ENCODE data around the gene CACNG7. TPM values are rescaled to one million over a fixed set of nuclear protein-coding genes. Genes with fewer than 3 reads are reported as not detected.

CACNG7 gene
- total and polyA plus RNA-seq, 4 donors, result not detected

GRCh38 chr19:53993448-53993847 is 84.4 kb downstream of the CACNG7 start:
- H3K9ac ChIP-seq (ENCODE audit: low read depth in 1 of 2, low read length in 2 of 2), result no peak overlapping the region
- 50% methylated on average over 3 of the region's 3 CpGs for WGBS
- H3K9me3 ChIP-seq (ENCODE audit: control insufficient read depth in 4 of 4, low read length in 3 of 4), result no peaks in the 10 kb centered on the region
- no peak overlapping the region for H3K4me3 ChIP-seq (ENCODE audit: low read depth in 1 of 3, low read length in 3 of 3)
- H3K27me3 ChIP-seq (ENCODE audit: control insufficient read depth in 4 of 4, insufficient read depth in 4 of 4, low read length in 3 of 4), result peaks cover 0 to 11% (median 4%) of the 10 kb centered on the region in 4 donors
- TF ChIP-seq YY1 (IDR thresholded peaks at IDR 0.05) (no peak), NR2F2 (IDR thresholded peaks at IDR 0.05) (no peak), RAD21 (IDR thresholded peaks at IDR 0.05) (no peak), FOXA2 (IDR thresholded peaks at IDR 0.05) (no peak), HNF4G (IDR thresholded peaks at IDR 0.05) (no peak), SP1 (IDR thresholded peaks at IDR 0.05) (no peak), GABPA (IDR thresholded peaks at IDR 0.05 in 1 of 2, conservative IDR thresholded peaks at IDR 0.05 in 1 of 2) (no peak), CTCF (IDR thresholded peaks at IDR 0.05; ENCODE audit: low read depth, low read length, missing input control) (no peak), TAF1 (conservative IDR thresholded peaks at IDR 0.05) (no peak), JUND (IDR thresholded peaks at IDR 0.05) (no peak)
- TF ChIP-seq, protein P1, sequence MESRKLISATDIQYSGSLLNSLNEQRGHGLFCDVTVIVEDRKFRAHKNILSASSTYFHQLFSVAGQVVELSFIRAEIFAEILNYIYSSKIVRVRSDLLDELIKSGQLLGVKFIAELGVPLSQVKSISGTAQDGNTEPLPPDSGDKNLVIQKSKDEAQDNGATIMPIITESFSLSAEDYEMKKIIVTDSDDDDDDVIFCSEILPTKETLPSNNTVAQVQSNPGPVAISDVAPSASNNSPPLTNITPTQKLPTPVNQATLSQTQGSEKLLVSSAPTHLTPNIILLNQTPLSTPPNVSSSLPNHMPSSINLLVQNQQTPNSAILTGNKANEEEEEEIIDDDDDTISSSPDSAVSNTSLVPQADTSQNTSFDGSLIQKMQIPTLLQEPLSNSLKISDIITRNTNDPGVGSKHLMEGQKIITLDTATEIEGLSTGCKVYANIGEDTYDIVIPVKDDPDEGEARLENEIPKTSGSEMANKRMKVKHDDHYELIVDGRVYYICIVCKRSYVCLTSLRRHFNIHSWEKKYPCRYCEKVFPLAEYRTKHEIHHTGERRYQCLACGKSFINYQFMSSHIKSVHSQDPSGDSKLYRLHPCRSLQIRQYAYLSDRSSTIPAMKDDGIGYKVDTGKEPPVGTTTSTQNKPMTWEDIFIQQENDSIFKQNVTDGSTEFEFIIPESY (IDR thresholded peaks at IDR 0.05), result no peak
- H3K27ac ChIP-seq (ENCODE audit: low read depth in 1 of 2, low read length in 2 of 2), result no peak overlapping the region
- H3K36me3 ChIP-seq (ENCODE audit: control insufficient read depth in 4 of 4, insufficient read depth in 3 of 4, low read depth in 1 of 4, low read length in 3 of 4), result no peaks in the 10 kb centered on the region
- no peak for DNase-seq (ENCODE audit: low spot score)
- no peaks in the 10 kb centered on the region for H3K4me1 ChIP-seq (ENCODE audit: control insufficient read depth in 4 of 4, insufficient read depth in 4 of 4, low read length in 3 of 4)

Other genes with a start within 250 kb of the CACNG7 start
- gene NLRP12, start 85.0 kb upstream of the CACNG7 start, total RNA-seq, result 1 to 10 TPM in 1 of 2 donors, under 1 TPM in 1; 0.98 to 1.8 TPM
- under 1 TPM; 0.10 to 0.18 TPM for gene NLRP12, start 85.0 kb upstream of the CACNG7 start, polyA plus RNA-seq
- 1 to 10 TPM; 2.6 to 4.4 TPM for gene MYADM, start 41.4 kb upstream of the CACNG7 start, total RNA-seq
- 10 to 100 TPM in 1 of 2 donors, 1 to 10 TPM in 1; 8.8 to 28.0 TPM for gene MYADM, start 41.4 kb upstream of the CACNG7 start, polyA plus RNA-seq
- gene PRKCG, start 27.1 kb upstream of the CACNG7 start, total RNA-seq, result under 1 TPM in 1 of 2 donors, not detected in 1; 0.09 TPM
- gene PRKCG, start 27.1 kb upstream of the CACNG7 start, polyA plus RNA-seq, result not detected
- not detected for gene CACNG8, start 53.7 kb downstream of the CACNG7 start, total RNA-seq
- gene CACNG8, start 53.7 kb downstream of the CACNG7 start, polyA plus RNA-seq, result under 1 TPM in 1 of 2 donors, not detected in 1; under 0.01 TPM
- not detected for gene CACNG6, start 82.4 kb downstream of the CACNG7 start, total RNA-seq
- gene CACNG6, start 82.4 kb downstream of the CACNG7 start, polyA plus RNA-seq, result not detected
- 1 to 10 TPM in 1 of 2 donors, not detected in 1; 1.3 TPM for gene VSTM1, start 154.6 kb downstream of the CACNG7 start, total RNA-seq
- under 1 TPM in 1 of 2 donors, not detected in 1; 0.07 TPM for gene VSTM1, start 154.6 kb downstream of the CACNG7 start, polyA plus RNA-seq
- not detected for gene TARM1, start 172.1 kb downstream of the CACNG7 start, total RNA-seq
- not detected for gene TARM1, start 172.1 kb downstream of the CACNG7 start, polyA plus RNA-seq
- 1 to 10 TPM in 1 of 2 donors, under 1 TPM in 1; 0.65 to 1.0 TPM for gene OSCAR, start 191.5 kb downstream of the CACNG7 start, total RNA-seq
- gene OSCAR, start 191.5 kb downstream of the CACNG7 start, polyA plus RNA-seq, result 1 to 10 TPM in 1 of 2 donors, under 1 TPM in 1; 0.60 to 2.0 TPM
- gene NDUFA3, start 193.6 kb downstream of the CACNG7 start, total RNA-seq, result 10 to 100 TPM in 1 of 2 donors, 1 to 10 TPM in 1; 5.9 to 10.6 TPM
- gene NDUFA3, start 193.6 kb downstream of the CACNG7 start, polyA plus RNA-seq, result 100 to 1,000 TPM; 126 to 343 TPM
- 1 to 10 TPM; 2.4 to 4.9 TPM for gene TFPT, start 206.4 kb downstream of the CACNG7 start, total RNA-seq
- gene TFPT, start 206.4 kb downstream of the CACNG7 start, polyA plus RNA-seq, result 1 to 10 TPM; 3.5 to 5.6 TPM
- 10 to 100 TPM; 23.8 to 33.0 TPM for gene PRPF31, start 206.5 kb downstream of the CACNG7 start, total RNA-seq
- 10 to 100 TPM; 25.8 to 31.7 TPM for gene PRPF31, start 206.5 kb downstream of the CACNG7 start, polyA plus RNA-seq
- 10 to 100 TPM in 1 of 2 donors, 1 to 10 TPM in 1; 6.3 to 13.0 TPM for gene CNOT3, start 228.5 kb downstream of the CACNG7 start, total RNA-seq
- 10 to 100 TPM in 1 of 2 donors, 1 to 10 TPM in 1; 3.7 to 11.9 TPM for gene CNOT3, start 228.5 kb downstream of the CACNG7 start, polyA plus RNA-seq